Breast epithelium (tissue), 3 donors: Measurements from ENCODE around the gene GPR35.

ENCODE experiments used
- POLR2AphosphoS5 ChIP-seq, 3 donors: sonication (generic); formaldehyde crosslinking; IDR thresholded peaks; one replicate each; pipeline ENCODE4 v1.6.1; 2017; ENCODE audit warnings: antibody characterized with exemption in 3 of 3
- TF ChIP-seq, protein P1 (sequence below), 3 donors: fragments of 450-650 bp; IDR thresholded peaks; one replicate each; pipeline ENCODE4 v1.5.1; 2016 to 2017; ENCODE audit warnings: antibody characterized with exemption in 3 of 3, mild to moderate bottlenecking in 3 of 3, moderate library complexity in 3 of 3

- TF ChIP-seq, protein P1, sequence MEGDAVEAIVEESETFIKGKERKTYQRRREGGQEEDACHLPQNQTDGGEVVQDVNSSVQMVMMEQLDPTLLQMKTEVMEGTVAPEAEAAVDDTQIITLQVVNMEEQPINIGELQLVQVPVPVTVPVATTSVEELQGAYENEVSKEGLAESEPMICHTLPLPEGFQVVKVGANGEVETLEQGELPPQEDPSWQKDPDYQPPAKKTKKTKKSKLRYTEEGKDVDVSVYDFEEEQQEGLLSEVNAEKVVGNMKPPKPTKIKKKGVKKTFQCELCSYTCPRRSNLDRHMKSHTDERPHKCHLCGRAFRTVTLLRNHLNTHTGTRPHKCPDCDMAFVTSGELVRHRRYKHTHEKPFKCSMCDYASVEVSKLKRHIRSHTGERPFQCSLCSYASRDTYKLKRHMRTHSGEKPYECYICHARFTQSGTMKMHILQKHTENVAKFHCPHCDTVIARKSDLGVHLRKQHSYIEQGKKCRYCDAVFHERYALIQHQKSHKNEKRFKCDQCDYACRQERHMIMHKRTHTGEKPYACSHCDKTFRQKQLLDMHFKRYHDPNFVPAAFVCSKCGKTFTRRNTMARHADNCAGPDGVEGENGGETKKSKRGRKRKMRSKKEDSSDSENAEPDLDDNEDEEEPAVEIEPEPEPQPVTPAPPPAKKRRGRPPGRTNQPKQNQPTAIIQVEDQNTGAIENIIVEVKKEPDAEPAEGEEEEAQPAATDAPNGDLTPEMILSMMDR (IDR thresholded peaks at IDR 0.05) = no peak
- TF ChIP-seq POLR2AphosphoS5 (IDR thresholded peaks at IDR 0.05) = no peak
Measured at GRCh38 chr2:240597054-240597418, 28.2 kb upstream of the GPR35 start.
